Fibroblast of lung (primary cell): ENCODE results near the gene BBIP1.

Source experiments
- EZH2 ChIP-seq: IDR thresholded peaks from 2 replicates; pipeline ENCODE4 v1.5.1; 2012; ENCODE audit warnings: low read length, control low read depth, mild to moderate bottlenecking; ENCODE audit errors: missing control alignments
- TF ChIP-seq, protein P1 (sequence below), 2 donors: IDR thresholded peaks in 1 of 2; conservative IDR thresholded peaks in 1 of 2; 1 replicate in 1 of 2; 2 replicates in 1 of 2; pipeline ENCODE4 v1.5.1; 2011 to 2012; ENCODE audit warnings: low read length in 2 of 2, control low read depth in 1 of 2, inconsistent platforms in 1 of 2, low read depth in 1 of 2, mild to moderate bottlenecking in 1 of 2

GRCh38 chr10:110898391-110898790 is 20.6 kb downstream of the BBIP1 start:
- TF ChIP-seq, protein P1, sequence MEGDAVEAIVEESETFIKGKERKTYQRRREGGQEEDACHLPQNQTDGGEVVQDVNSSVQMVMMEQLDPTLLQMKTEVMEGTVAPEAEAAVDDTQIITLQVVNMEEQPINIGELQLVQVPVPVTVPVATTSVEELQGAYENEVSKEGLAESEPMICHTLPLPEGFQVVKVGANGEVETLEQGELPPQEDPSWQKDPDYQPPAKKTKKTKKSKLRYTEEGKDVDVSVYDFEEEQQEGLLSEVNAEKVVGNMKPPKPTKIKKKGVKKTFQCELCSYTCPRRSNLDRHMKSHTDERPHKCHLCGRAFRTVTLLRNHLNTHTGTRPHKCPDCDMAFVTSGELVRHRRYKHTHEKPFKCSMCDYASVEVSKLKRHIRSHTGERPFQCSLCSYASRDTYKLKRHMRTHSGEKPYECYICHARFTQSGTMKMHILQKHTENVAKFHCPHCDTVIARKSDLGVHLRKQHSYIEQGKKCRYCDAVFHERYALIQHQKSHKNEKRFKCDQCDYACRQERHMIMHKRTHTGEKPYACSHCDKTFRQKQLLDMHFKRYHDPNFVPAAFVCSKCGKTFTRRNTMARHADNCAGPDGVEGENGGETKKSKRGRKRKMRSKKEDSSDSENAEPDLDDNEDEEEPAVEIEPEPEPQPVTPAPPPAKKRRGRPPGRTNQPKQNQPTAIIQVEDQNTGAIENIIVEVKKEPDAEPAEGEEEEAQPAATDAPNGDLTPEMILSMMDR (conservative IDR thresholded peaks at IDR 0.05 in 1 of 2, IDR thresholded peaks at IDR 0.05 in 1 of 2; ENCODE audit: low read depth in 1 of 2, low read length in 2 of 2): no peak
- TF ChIP-seq EZH2: no peak
